NCI-H2196 treated with DMSO at 0.1 percent for 48 hours (cell line): ENCODE results near the gene RALGAPB.
"Not testable (repeated sequence)": the region's sequence is repeated elsewhere in the genome, so short reads cannot be mapped to it uniquely, and the experiment has no call there.

ENCODE experiments used
- DNase-seq: peaks from one replicate; lab custom pipeline; 2025; ENCODE audit not compliant: unreplicated experiment; lab: John Stamatoyannopoulos, UW

RALGAPB gene

DNA sequence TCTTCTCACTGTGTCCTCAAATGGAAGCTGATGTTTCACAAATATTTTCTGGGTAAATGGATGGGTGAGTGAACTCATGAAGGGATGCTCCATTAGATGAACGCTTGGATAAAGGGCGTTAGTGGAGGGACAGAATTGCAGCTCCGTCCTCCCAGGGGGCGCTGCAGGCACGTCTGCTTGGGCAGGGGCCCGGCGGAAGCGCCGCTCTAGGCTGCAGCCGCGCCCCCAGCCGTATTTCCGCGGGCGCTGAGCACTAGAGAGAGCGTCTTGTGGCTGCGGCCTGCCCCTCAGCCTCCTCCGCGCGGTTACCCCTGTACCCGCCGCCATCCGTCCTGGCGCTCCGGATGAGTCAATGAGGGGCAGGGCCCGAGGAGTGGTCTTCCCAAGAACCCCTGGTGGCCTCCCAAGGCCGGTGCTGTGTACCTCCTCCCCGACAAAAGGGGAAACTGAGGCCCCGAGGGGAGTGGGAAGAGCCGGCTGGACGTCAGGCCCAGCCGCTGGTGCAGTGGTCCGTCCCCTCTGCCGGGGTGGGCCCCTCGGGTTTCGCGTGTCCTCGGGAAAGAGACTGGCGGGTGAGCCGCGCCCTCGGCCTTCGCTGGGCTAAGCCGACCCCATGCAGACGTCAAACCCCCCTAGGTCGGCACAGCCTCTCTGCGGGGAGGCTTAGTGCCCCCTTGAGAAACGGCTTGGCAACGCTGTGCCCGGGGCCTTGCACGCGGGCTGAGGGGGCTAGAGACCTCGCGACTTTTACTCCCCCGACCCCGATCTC lies 26.0 kb upstream of the RALGAPB start:
- DNase-seq, result peak; percentile 74

DNA sequence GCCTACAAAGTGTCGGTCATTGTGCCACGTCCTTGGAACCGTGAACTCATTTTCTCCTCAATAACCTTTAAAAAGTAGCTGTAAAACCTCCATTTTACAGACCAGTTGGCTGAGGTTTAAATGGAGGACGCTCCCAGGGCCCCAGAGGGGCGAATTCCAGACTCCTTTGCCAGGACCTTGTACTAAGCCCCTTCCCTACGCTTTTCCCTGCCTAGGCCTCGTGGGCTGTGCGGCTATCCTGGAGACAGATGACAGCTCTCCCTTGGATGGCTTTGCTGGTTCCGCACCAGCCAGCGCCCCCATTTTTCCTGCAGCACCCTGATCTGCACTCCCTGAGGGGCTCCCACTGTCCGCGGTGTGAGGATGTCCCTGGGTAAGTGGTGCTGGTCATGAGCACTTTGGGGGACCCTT lies 25.4 kb upstream of the RALGAPB start:
- DNase-seq, result no peak

DNA sequence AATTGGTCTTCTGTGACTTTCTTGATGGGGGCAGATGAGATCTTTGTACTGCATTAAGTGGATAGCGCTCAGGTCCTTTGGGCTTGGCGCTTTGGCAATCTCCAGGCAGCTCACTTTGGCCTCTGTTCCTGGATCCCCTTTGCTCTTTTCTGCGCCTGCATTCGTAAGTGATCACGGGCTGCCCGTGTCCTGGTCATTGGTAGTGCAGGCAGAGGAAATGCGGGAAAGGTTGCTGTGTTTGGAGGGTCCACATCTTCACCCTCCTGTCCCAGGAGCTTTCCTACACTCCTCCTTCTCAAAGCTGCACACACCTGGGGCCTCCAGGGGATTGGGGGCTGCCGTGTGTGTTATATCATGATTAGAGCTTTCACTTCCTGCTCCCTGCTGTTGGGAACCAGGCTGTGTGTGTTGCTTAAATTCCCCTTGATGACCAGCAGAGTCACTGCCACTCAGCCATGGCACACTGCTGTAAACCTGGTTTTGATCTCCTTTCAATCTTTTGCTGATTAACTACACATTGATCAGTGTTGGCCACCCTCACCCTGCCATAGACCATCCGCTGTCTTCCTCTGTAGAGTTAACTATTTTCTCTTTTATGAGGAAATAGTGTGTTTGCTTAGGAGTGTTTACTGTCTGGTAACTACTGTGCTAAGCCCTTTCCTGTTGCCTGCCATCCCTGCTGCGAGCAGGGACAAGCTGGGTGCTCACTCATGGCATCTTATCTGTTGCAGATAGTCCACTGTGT lies 24.5 kb upstream of the RALGAPB start:
- DNase-seq, result no peak

DNA sequence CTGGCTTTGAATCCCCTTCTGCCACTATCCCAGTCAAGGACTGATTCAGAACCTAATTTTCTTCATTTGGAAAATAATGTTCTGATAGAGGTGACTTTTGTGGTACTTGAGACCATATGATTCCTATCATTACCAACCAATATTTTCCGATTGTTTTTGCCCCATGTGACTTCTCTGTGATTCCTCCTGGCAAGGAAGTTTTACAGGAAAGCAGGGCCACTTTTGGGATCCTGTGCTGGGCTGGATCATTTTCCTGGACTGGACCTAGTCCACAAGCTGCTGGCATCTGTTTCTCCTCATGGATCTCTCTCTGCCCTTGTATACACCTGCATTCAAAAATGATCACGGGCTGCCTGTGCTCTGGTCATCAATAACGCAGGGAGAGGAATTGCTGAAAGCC lies 23.6 kb upstream of the RALGAPB start:
- DNase-seq, result no peak

DNA sequence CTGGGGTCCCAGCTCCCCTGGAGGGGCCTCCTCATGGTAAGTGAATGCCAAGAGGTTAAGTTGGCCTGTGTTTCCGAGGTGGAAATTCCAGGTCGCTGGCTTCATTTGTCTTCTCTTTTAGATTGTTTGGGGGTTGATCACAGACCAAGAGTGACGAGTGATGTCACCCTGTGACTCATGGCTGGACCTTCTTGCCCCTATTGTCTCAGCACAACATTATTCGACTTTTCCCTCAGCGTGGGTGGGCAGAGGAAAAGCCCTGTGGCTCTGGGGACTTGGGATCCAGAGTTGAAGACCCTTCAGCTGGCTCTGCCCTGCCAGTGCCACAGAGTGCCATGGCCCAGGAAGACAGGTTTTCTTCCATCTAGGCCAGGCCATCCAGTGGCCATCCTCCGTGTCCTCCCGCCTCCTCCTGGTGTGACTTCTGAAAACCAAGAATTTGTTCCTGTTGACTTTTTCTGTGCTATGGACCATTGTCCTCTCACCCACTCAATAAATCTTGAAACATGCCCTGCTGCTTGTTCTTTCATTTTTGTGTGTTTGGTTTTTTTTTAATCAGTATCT lies 22.1 kb upstream of the RALGAPB start:
- DNase-seq, result no peak

DNA sequence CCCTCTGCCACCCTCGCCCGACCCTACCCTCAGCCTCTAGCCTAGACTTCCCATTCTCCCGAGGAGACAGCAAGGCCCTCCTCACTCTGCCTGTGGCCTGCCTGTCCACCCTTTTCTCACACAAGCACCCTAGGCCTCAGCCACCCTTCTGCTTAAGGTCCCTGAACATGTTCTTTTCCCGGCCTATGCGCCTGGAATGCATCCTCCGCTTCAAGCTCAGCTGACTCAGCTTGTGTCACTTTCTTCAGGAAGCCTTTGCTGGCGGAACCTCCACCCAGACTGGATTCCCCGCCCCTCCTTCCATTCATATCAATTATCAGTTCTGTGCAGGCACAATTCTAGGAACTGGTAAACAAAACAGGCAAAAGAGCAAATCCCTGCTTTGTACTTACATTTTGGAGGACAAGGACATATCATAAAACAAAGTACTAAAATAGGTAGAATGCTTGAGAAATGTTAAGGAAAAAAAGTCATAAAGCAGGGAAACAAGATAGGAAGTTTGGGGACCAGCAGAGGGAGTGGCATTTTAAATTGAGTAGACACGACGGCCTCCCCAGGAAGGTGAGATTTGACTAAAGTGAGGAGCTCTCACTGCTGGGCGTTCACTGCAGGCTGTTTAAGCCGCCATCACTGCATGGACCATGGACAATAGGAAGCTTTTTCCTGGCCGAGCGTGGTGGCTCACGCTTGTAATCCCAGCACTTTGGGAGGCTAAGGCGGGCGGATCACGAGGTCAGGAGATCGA lies 19.6 kb upstream of the RALGAPB start:
- no peak for DNase-seq

DNA sequence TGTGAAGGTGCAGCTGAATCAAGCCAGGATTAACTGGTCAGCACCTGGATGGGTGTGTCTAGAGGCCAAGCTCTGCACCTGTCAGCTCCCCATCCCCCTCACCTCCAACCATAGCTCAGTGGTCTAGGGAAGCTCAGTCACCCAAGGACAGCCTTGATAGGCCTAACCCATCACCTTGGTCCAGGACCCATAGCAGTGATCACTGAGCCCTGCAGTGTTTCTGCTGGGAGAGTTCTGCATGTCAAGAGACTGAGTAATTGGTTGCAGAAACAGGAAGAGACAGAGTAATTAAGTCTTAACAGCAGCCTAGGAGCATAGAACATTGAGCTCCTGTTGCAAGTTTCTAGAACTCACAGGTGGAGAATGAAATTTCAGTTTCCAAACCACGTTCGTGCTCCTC lies 18.7 kb upstream of the RALGAPB start:
- DNase-seq, result no peak

DNA sequence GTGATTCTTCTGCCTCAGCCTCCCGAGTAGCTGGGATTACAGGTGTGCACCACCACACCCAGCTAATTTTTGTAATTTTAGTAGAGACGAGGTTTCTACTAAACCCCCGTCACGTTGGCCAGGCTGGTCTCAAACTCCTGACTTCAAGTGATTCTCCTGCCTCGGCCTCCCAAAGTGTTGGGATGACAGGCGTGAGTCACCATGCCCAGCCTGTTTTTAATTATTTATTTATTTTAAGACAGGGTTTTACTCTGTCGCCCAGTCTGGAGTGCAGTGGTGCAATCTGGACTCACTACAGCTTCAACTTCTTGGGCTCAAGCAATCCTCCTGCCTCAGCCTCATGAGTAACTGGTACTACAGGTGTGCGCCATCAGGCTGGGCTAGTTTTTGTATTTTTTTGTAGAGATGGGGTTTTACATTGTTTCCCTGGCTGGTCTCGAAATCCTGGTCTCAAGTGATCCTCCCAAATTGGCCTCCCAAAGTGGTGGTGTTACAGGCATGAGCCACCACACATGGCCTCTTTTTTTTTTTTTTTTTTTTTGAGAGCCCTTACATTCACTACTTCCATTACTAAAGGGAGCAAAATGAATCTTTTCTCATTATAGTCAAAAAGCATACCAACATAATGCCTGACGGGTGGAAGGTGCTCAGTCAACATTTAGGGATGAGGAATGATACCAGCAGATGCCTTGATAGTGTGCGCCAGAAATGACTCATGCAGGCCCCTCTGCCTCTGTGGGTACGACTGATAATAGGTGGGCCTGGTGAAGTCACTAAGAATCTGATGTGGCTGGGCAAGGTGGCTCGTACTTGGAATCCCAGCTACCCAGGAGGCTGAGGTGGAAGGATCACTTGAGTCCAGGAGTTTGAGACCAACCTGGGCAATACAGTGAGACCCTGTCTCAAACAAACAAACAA lies 17.8 kb upstream of the RALGAPB start:
- DNase-seq, result no peak

DNA sequence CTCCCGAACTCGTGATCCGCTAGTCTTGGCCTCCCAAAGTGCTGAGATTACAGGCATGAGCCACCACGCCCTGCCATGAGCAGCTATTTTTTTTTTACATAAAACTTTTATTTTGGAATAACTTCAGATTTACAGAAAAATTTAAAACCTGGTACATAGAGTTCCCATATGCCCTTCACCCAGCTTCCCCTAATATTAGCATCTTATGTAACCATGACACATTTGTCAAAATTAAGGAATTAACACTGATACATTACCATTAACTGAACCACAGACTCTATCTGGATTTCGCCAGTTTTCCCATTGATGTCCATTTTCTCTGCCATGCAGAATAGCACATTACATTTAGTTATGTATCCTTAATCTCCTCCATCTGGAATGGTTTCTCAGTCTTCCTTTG lies 14.3 kb upstream of the RALGAPB start:
- no peak for DNase-seq

DNA sequence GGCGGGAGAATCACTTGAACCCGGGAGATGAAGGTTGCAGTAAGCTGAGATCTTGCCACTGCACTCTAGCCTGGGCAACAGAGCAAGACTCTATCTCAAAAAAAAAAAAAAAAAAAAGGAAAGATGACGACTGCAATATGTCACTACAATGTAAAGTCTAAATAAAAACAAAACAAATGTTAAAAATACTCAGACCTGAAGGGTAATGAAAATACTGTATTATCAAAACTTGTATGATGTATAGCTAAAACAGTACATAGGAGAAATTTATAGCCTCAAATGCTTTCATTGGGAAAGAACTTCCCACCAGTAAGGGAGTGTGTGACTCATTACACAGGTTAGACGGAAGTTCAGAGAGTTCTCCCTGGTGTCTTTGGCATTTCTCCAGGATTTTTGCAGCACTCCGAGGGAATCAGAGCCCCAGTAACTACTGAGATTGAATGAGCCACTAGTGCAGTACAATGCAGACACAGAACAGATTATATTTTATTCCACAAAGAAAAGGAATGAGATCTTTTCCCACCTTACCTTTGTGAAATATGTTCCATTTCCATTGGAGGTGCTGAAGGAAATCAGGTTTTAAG lies 12.5 kb upstream of the RALGAPB start:
- DNase-seq, result no peak

DNA sequence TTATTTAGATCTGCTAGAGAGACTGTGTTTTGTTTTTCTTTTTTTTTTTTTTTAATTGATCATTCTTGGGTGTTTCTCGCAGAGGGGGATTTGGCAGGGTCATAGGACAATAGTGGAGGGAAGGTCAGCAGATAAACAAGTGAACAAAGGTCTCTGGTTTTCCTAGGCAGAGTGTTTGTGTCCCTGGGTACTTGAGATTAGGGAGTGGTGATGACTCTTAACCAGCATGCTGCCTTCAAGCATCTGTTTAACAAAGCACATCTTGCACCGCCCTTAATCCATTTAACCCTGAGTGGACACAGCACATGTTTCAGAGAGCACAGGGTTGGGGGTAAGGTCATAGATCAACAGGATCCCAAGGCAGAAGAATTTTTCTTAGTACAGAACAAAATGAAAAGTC lies 12.0 kb upstream of the RALGAPB start:
- not testable (repeated sequence) for DNase-seq

DNA sequence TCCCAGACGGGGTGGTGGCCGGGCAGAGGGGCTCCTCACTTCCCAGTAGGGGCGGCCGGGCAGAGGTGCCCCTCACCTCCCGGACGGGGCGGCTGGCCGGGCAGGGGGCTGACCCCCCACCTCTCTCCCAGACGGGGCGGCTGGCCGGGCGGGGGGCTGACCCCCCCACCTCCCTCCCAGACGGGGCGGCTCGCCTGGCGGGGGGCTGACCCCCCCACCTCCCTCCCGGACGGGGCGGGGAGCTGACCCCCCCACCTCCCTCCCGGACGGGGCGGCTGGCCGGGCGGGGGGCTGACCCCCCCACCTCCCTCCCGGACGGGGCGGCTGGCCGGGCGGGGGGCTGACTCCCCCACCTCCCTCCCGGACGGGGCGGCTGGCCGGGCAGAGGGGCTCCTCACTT lies 11.5 kb upstream of the RALGAPB start:
- not testable (repeated sequence) for DNase-seq

DNA sequence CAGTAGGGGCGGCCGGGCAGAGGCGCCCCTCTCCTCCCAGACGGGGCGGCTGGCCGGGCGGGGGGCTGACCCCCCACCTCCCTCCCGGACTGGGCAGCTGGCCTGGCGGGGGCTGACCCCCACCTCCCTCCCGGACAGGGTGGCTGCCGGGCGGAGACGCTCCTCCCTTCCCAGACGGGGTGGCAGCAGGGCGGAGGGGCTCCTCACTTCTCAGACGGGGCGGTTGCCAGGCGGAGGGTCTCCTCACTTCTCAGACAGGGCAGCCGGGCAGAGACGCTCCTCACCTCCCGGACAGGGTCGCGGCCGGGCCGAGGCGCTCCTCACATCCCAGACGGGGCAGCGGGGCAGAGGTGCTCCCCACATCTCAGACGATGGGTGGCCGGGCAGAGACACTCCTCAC lies 11.1 kb upstream of the RALGAPB start:
- not testable (repeated sequence) for DNase-seq

DNA sequence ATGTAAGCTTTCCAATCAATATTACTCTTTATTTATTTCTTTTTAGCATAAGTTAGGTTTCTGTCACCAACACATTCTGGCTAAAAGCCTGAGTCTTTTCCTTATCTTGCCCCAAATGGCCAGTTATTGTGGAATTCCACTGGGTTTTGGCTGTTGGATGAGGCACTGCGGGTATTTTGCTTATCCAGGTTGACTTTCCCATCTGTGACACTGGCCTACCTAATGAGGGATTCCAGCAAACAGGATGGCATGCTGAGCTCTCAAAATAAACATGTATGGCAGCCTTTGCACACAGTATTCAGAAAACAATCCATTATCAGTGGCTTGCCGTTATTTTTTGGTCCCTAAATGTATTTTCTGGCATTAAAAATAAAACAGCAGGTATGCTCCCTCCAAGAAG lies 6.5 kb upstream of the RALGAPB start:
- DNase-seq, result no peak

DNA sequence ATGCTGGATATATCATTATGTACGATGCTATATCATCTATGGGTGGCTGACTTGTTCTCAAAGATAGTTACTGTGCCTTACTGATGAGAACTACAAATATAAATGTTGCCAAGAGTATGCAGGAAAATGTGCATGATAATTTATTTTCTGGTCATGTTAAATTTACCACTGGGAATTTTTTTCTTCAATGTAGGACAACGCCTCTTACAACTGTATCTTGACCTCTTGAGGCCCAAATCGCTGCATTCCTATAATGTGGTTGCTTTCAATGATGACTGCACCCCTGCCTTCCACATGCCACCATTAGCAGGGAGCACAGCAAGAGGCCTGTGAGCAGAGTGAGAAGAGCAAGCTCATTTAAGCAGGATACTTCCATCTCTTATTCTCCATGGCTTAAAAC lies 5.7 kb upstream of the RALGAPB start:
- DNase-seq, result no peak

DNA sequence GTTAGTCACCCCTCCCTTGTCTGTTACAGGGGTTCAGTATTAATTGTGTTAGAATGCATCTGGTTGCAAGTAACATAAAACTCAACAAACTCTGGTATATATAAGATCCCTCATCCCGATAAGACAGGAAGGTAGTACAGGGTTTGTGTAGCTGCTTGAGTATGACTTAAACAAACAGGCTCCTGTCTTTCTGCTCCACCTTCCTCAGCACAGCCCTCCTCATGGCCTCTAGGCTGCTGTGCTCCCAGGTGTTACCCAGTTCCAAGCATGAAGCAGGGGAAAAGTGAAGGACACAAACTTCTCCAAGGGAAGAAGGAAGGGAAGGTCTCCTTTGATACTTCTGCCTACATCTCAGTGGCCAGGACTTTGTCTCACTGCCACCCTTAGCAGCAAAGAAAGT lies 1.4 kb upstream of the RALGAPB start:
- no peak for DNase-seq

DNA sequence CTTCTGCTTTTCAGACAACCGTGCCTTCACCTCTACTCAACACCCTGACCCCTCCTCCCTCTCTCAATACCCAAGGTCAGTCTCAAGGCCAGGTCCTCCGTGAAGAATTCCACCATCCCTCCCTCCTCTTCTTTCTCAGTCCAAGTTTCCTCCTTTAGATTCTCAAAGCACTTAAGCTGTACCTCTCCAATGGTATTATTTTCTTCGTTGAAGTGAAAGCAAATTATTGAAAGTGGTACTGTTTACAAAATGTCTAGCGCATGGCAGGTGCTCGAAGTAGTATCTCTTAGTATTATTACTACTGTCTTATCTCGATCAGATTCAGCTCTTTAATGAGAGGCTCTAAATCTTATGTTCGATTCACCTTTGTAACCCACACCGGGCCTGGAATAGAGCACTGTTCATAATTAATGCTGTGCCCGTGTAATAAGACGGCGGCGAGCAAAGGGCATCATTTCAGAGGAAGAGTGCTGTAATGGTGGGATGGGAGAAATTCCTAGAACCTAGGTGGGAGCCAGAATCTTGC lies 593 bp upstream of the RALGAPB start:
- DNase-seq, result no peak

DNA sequence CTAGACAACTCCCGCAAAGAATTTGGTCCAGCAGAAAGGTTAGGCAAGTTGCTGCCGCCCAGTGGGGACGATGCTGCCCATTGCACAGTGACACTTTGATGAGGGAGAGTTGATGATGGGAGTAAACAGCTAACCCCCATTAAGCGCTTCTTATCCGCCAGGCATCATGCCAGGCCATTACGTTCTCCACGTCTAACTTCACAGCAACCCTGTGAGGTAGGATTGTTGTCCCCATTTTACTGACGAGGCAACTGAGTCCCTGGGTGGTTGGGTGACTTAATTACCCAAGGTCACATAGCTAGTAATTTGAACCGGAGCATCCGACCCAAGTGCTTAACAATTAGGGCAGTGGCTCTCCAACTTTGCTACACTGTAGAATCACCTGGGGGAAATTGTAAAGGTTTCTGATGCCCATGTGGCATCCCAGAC lies 738 bp downstream of the RALGAPB start:
- no peak for DNase-seq

DNA sequence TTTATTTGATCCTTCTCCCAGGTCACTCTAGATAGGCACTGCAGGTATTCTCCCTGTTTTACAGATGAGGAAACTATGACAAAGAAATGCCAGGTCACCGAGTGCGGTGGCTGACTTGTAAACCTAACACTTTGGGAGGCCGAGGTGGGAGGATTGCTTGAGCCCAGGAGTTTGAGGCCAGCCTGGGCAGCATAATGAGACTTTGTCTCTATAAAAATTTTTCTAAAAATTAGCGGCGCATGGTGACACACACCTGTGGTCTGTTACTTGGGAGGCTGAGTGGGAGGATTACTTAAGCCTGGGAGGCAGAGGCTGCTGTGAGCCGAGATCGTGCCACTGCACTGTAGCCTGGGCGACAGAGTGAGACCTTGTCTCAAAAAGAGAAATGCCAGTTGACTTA lies 5.1 kb downstream of the RALGAPB start:
- no peak for DNase-seq

DNA sequence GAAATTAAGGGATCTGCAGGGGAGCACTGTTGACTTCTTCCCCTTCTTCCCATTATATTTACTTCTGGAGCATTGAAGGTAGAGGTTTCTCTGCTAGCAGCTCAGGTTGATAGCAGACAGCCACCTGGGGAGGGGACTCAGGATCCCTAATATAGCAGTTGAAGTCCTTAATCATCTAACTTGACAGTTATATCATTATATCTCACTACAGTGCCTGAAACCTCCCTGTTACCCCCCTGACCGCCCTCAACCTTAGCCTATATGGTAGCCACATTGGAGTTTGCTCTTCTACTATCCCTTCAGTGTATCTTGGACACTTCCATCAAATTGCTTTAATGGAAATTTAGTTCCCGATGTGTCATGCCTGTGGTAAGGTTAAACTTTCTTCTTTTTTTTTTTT lies 7.0 kb downstream of the RALGAPB start:
- no peak for DNase-seq
